SHP77 (cell line): ENCODE results near the gene PRDM12.
"Not testable (repeated sequence)": the region's sequence is repeated elsewhere in the genome, so short reads cannot be mapped to it uniquely, and the experiment has no call there.

Source experiments
- DNase-seq, 2 experiments: peaks; one replicate each; lab custom pipeline; 2025; lab: John Stamatoyannopoulos, UW

Gene PRDM12

DNA sequence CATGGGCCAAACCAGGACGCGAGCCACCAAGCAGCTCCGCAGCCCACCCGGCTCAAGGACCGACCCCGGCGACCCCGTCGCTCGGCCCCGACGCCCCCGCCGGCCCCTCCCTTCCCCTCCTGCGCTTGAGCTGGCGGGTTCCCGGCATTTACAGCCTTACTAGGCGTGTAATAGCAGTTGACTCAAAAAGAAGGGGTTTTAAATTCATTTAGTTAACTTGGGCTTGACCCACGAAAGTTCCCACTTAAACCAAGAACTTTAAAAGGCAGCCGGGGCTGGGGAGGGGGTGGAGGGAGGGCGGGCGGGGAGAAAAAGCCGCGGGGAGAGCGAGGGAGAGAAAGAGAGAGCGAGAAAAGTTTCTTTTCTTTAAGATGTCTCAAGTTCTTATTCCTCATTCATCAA lies 636 bp downstream of the PRDM12 start:
- DNase-seq: no peak

- DNase-seq: no peak
These were observed 1.3 kb downstream of the PRDM12 start for GRCh38 chr9:130665431-130666392.

DNA sequence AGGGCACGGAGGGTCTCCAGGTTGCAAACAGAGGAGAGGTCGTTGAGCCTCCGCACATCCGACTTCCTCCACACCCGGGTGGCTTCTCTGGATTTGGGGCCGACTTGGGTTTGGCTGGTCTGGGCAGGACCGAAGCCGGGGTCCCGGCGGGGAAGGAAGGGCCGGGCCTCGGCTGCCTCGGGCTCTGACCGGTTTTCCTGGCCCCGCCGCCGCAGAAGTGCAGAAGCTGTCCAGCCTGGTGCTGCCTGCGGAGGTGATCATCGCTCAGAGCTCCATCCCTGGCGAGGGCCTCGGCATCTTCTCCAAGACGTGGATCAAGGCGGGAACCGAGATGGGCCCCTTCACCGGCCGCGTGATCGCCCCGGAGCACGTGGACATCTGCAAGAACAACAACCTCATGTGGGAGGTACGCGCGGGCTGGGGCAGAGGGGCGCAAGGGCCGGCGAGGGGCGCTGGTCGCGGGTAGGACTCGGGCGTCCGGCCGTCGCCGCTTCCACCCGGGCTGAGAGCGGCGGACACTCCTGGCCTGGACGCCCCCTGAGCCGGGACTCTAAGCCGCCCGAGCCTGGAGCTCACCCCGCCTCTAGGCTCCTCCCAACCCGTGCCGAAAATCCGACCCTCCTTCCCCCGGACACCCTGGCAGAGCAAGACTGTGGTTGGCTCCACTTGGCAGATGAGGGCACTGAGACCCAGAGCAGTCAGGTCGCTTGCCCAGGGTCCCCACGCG lies 2.2 kb downstream of the PRDM12 start:
- DNase-seq: no peak

DNA sequence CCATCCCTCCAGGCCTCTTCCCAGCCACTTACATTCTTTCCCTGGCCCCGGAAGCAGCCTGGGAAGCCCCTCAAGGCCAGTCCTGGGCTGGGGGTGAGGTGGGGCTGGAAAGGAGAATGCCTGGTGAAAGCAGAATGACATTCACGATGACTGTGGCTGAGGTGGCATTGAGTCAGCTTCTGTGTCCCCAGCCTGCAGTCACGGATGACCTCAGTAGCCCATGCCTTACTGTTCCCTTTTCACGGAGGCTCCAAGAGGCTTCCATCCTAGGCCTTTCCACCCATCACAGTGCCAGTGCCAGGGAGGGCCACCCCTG lies 2.7 kb downstream of the PRDM12 start:
- DNase-seq: no peak

GRCh38 chr9:130668196-130668595 lies 3.8 kb downstream of the PRDM12 start:
- DNase-seq: no peak

DNA sequence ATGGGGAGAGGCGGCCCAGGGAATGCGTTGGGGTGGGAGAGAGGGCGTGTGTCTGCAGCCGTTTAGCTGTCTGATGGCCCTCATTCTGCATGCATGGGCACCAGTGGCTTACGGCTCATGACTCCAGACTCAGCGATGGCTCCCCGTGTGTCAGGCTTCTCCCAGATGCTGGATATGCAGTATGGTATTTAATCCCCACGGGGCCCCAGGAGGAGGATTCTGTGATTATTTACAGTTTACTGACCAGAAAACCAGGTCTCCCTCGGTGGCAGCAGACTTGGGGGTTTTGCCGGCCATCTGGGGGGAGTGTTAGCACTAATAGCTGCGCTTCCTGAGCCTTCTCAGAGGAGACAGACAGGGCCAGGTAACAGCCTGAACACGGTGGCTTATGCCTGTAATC lies 4.3 kb downstream of the PRDM12 start:
- no peak for DNase-seq

DNA sequence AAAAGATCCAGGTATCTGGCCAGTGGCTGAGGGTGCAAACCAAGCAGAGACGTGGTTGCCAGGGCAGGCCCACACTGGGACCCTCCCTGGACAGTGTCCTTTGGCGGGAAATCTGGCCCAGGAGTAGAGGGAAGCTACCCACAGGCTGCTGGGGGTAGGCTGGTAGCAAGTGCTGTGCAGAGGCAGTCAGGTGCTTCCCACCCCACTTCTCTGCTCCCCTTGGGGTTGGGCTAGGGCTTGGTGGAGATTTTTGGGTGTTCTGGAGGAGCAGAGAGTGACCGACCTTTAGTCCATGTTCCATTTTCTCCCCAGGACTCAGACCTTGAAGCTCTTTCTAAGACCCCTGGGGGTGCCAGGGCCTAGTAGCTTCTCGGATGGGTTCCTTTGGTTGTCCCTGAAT lies 5.6 kb downstream of the PRDM12 start:
- no peak for DNase-seq

DNA sequence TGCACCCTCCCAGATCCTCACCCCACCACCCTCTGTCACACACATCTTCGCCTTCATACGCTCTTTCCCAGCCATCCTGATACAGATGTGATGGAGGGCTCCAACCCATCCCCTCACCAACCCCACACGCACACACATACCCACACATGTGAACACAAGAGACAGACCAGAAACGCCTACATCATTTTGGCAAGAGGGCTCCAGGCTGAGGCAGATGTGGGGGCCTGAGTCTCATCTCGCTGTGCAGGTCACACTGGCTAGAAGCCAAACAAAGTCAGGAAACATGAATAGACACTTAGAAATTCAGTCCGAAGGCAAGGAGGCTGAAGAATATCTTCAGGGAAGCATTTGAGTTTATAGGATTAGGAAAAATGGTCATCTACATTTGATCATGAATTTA lies 6.2 kb downstream of the PRDM12 start:
- DNase-seq: no peak

DNA sequence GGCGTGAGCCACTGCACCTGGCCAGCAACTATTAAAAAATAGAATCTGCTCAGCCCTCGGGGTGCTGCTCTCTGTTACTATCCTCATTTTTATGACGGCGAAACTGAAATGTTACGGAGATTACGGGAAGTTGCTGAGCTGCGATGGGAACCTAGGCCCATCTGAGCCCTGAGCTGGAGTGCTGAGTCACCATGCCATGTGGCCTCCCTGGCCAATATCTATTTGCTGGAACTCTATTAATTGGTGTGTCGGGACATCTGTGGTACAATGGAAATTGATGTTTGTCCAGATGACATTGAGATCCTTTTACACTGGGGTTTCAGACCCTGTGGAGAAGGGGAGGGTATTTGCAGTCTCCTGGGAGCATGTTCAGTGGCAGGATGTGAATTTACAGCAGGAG lies 8.1 kb downstream of the PRDM12 start:
- peak; percentile 68 to 84 for DNase-seq

DNA sequence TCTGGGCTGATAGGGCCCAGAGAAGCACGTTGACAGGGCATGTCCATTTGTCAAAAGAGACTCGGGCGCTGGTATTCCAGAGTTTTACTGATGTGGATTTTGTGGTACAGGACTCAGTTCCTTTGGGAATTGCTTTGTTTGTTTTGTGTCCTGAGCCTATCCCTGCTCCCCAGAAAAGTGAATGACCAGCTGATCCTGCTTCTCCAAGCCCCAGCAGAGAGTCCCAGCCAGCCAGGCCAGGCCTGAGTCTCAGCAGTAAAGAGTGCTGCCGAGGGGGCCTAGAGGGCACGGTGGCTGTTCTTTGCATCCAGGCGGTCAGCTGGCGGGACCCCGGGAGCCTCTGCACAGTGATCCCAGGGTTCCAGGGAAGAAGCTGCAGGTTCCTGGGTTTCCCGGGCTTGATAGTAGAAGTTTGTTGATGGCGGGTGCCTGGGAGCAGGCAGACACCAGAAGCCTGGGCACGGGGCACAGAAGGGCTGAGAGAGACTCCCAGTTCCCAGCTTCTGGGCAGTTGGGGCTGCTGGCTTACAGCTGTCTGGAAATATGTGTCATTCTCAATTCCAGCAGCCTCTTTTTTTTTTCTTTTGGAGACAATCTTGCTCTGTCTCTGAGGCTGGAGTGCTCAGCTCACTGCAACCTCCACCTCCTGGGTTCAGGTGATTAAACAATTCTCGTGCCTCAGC lies 8.7 kb downstream of the PRDM12 start:
- DNase-seq: peak; percentile 20 to 29

GRCh38 chr9:130675396-130675795 lies 11.0 kb downstream of the PRDM12 start:
- DNase-seq: no peak

GRCh38 chr9:130677252-130677651 lies 12.9 kb downstream of the PRDM12 start:
- DNase-seq: no peak

DNA sequence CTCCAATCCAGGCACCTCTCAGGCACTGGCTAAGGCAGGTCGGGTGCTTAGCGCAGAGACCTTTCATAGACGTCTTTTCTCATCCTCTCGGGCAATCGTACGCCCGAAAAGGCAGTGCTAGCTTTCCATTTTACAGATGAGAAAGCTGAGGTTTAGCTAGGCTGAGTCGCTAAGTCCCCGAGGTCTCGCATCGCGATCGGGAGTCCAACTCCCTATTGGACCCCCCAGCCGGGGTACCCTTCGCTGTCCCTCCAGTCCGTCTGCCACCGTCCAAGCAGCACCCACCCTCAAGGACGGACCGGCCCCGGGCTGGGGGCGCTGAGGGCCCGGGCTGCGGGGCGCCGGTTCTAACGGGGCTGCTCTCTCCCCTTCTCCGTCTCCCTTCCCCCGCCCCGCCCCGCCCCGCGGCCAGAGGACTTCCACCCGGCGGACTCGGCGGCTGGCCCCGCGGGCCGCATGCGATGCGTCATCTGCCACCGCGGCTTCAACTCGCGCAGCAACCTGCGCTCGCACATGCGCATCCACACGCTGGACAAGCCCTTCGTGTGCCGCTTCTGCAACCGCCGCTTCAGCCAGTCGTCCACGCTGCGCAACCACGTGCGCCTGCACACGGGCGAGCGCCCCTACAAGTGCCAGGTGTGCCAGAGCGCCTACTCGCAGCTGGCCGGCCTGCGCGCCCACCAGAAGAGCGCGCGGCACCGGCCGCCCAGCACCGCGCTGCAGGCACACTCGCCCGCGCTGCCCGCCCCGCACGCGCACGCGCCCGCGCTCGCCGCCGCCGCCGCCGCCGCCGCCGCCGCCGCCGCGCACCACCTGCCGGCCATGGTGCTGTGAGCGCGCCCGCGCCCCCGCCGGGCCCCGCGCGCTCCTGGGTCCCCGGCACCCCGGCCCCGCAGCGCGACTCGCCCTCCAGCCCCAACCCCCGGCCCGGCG lies 16.7 kb downstream of the PRDM12 start:
- peak; percentile 90 to 92 for DNase-seq

GRCh38 chr9:130681769-130682420 lies 17.5 kb downstream of the PRDM12 start:
- peak in 1 of 2 experiments; percentile 26 for DNase-seq

DNA sequence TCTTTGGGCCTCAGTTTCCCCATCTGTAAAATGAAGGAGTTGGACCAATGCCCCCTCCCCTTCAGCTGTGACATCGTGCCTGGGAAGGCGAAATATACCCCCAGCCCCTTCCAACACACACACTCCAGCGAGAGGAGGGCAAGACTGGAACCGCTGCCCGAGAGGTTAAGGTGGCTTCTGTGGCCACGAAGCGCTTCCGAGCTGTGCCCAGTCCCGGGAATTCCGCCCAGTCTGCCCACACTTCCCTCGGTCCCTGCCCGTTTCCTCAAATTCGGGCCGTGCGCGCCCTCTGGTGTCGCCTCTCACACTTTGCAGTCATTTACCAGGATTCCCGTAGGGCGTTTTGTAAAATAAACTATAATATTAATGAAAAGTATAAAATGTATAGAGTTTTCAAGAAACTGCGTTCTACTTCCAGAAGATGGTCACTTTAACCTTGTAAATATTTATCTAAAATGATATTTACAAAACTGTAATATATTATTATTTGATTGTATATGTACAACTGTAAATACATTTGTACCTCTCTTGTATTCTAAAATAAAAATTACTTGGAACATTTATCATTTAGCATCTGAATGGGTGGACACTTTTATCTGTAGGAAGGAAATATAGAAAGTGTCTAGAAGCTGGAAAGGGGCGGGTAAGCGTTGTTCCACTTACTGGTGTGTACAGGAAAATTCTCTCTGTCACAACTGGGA lies 18.2 kb downstream of the PRDM12 start:
- DNase-seq: peak; percentile 64 to 84

- DNase-seq: no peak
These were observed 20.7 kb downstream of the PRDM12 start for GRCh38 chr9:130685104-130685503.

- not testable (repeated sequence) for DNase-seq
These were observed 21.6 kb downstream of the PRDM12 start for GRCh38 chr9:130685945-130686344.

DNA sequence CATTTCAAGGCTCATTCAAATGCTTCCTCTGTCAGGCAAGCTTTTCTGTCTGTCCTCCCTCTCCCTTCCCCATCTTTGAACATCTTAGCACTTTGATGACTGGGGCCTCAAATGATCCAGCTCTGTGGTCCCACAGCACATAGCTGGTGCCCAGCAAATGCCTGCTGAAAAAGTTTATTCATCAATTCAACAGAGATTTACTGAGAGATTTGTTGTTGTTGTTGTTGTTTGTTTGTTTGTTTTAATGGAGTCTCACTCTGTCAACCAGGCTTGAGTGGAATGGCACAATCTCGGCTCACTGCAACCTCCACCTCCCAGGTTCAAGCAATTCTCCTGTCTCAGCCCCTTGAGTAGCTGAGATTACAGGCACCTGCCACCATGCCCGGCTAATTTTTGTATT lies 23.2 kb downstream of the PRDM12 start:
- no peak for DNase-seq

GRCh38 chr9:130688072-130688471 lies 23.7 kb downstream of the PRDM12 start:
- DNase-seq: no peak

GRCh38 chr9:130689572-130689936 lies 25.2 kb downstream of the PRDM12 start:
- no peak for DNase-seq
